Right ventricle myocardium superior (tissue), 1 donor: ENCODE data around the gene MED25. TPM values are rescaled to one million over a fixed set of nuclear protein-coding genes. Genes with fewer than 3 reads are reported as not detected.
A peak's percentile ranks its signal among the peaks of the same experiment; 100 is the strongest.

Source experiments
- ATAC-seq: fragments of 200-7000 bp; cut with Tn5 transposase; one replicate; pipeline ENCODE4 v1.9.1; 2020; ENCODE audit warnings: mild to moderate bottlenecking; ENCODE audit not compliant: poor library complexity
- DNase-seq: peaks from one replicate; pipeline ENCODE4 v3.0.0-alpha.2; 2020
- intact Hi-C: fragments of 100-400 bp; cut with DNase I; formaldehyde crosslinking; loops from one replicate; pipeline ENCODE4 v1.11.2; 2022
- total RNA-seq: library from RNA; stranded (reverse); fragmentation: NEBNext Ultra II Directional; extraction: Animal tissue kit (Norgen Biotek cat#: 25700); gene quantifications from one replicate; pipeline ENCODE4 v1.2.1, GENCODE V29; 2021
- donor health status: DM: no; HTN: yes; CAD: no; lungs with severe emphysema.

The MED25 gene
- total RNA-seq, 1 donor from 2014 or later: 83.4 TPM

DNA sequence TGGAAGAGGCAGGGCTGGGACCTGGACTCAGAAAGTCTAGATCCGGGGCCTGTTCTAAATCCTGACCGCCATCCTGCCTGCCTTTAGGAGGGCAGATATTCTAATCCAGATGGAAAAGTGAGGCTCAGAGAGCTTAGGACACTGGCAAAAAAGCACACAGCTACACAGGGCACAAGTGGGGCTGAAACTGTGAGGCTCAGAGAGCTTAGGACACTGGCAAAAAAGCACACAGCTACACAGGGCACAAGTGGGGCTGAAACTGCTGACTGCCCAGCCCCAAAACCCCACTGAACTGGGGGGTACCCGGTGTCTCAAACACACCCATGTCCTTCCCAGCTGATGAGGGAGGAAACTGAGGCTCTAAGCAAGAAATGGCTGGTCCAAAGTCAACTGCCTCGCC, 57.1 kb downstream of the MED25 start:
- DNase-seq: peak; percentile 30
- intact Hi-C loops: no loop called here
- ATAC-seq: no peak

DNA sequence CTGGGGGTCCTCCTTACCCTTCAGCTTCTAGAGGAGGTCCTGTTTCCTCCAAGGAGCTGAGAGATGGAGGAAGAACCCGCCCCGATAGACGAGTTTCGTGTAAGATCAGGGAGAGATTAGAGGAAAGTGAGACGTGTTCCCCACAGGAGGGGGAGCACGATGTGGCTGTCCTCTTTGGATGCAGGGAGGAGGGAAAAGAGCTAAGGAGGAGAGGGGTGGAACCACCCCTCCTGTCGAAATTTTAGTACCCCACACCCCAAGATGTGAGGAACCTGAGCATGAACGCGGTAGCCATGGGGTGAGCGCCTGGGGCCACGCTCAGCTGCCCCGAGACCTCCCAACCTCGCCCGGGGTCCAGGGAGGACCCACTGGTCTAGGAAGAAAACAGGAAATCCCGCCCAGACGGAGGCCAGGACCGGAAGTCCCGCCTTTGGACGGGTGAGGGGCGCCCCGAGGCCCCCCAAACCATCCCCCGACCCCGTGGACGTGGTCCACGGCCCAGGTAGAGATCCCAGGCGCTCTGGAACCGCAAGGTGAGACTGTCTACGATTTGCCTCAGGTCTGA, 57.9 kb downstream of the MED25 start:
- DNase-seq: peak; percentile 83
- peak; percentile 21 for ATAC-seq
- intact Hi-C loops: no loop called here

DNA sequence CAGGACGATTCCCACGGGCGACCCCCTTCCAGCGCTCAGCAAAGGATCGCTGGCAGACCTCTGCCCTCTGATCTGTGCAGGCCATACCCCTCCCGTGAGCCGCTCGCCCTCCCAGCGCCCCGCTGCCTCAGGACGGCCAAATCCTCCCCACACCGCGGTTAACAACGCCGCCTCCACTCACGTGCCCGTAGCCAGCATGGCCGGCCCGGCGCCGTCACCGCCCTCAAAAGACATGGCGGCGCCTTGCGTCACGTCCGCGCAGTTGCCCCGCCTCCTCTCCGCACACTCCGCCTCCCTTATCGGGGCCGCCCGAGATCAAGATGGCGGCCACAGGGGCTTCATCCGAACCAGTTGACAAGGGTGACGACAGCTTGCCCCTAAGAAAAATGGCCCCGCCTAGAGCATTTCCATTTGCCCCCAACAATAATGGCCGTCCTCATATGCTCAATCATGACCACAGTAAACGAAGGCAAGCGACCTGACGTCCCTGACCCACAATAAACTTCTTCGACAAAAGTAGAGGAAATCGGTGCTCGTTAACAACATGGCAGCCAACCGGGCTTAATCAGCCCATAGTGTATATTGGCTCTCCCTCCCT, 58.4 kb downstream of the MED25 start:
- intact Hi-C loops: no loop called here
- ATAC-seq (peak; percentile 81), DNase-seq (peak; percentile 99)

DNA sequence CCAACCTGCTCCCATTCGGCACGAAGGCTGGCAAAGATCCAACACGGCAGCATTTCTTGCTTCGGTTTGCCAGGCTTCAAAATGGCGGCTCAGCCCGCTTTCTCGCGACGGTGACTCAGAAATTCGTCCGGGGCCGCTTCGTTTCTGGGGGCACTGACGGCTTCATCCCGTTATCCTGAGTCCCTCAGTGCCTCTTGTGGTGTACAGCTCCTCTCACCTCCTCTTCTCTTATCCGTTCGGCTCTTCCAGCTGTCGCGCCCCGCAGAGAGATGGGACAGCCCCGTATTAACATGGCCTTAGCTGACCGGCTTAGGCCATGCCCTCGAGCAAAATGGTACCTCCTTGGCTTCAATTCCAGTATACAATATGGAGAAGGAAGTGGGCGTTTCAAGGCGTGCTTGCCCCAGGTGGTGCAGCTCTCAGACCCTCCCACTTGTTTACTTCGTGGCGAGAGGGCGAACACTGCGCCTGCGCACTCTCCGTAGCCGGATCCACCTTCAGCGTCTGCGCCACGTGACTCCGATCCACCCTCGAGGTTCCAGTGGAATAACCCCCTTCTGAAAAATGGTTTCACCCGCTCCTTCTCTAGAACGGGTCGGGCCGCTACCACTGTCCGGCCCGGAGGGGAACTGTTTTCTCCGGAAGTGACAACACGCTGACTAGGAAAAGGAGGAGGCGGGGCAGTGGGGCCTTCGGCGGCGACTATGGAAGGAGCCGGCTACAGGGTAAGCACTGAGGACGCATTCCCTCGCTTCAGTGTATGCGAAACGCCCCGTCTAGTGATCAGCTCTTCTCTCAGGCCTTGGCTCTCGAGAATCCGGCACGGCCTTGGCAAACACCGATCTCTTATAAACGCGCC, 59.2 kb downstream of the MED25 start, which contains the start of the genes AKT1S1 and TBC1D17:
Gene AKT1S1 (minus strand): TSS at position 336 of the 859 bp plus-strand sequence. CDS start 4,060 bp downstream, outside the sequence.
Gene TBC1D17 (plus strand): TSS at position 683 of the 859 bp plus-strand sequence. CDS start 22 bp downstream, at position 705.
- DNase-seq (peak; percentile 99), ATAC-seq (peak; percentile 85)
- intact Hi-C loops: no loop called here

- intact Hi-C loops: no loop called here
- DNase-seq: peak; percentile 99
- peak; percentile 76 for ATAC-seq
These were observed 60.0 kb downstream of the MED25 start for GRCh38 chr19:49877879-49878743.

- DNase-seq: no peak
- ATAC-seq: no peak
- intact Hi-C loops: no loop called here
These were observed 60.6 kb downstream of the MED25 start for GRCh38 chr19:49878744-49879070.

- ATAC-seq: no peak
- no peak for DNase-seq
- intact Hi-C loops: no loop called here
These were observed 61.3 kb downstream of the MED25 start for GRCh38 chr19:49879243-49879963.

DNA sequence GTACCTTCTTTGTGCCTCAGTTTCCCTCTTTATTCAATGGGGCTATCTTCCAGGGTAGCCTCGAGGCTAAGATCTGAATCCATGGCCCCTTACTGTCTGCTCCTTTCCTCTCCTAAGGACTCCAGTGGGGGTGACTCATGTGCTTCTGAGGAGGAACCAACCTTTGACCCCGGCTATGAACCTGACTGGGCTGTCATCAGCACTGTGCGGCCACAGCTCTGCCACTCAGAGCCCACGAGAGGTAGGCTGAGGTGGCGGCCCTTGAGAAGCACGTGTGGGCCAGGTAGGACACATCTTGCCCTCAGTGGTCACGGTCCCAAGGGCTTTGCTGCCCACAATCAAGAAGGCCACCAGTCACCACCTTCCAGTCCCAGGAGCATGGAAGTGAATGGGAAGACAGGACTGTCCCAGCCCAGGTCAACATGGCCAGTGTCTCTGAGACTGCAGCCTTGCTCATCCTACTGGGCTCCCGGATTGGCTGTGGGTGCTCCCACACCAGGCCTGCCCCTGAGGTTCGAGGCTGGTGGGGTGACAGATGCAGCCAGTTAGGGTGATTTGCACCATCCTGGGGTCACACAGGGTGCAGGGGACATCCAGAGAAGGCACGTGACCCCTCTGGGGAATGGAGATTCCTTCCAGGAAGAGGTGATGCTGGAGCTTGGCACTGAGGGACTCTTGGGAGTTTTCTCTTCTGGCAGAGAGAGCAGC, 62.2 kb downstream of the MED25 start:
- intact Hi-C loops: no loop called here

DNA sequence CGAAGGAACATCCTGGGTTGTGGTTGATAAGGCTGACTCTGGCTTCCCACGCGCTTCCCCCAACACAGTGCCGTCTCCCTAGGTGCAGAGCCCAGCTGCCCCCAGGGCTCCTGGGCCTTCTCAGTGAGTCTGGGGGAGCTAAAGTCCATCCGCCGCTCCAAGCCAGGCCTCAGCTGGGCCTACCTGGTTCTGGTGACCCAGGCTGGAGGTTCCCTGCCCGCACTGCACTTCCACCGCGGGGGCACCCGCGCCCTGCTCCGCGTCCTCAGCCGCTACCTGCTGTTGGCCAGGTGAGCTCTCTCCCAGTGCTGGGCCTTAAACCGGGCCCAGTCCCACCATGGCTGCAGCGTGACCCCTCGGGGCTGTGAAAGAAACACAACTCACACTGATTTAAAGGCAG, 63.1 kb downstream of the MED25 start:
- intact Hi-C loops: no loop called here
- ATAC-seq: no peak
- no peak for DNase-seq

More for the DNA sequence above, 62.2 kb downstream of the MED25 start:
- DNase-seq: no peak
- ATAC-seq: no peak

DNA sequence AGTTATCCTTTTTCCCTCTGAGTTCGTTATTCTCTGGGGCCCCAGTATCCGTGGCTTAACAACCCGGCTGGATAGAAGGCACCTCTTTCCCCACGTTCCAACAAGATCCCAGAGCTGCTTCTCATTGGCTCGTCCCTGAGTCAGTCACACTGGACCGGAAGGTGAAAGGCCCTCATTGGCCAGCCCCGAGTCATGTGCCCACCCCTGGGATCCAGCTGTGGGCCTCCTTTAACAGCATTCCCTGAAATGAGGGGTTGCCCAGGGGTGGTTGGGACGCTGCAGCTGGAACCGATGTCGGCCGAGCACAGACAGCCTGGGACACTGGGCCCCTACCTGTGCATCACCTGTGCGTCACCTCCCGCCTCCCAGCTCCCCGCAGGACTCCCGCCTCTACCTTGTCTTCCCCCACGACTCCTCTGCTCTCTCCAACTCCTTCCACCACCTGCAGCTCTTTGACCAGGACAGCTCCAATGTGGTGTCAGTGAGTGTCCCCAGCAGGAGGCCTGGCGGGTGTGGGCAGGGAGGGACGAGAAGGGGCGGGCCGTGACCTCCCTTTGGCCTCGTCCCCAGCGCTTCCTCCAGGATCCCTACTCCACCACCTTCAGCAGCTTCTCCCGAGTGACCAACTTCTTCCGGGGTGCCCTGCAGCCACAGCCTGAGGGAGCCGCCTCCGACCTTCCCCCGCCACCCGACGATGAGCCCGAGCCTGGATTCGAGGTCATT, 63.7 kb downstream of the MED25 start:
- ATAC-seq: no peak
- intact Hi-C loops: no loop called here
- no peak for DNase-seq

DNA sequence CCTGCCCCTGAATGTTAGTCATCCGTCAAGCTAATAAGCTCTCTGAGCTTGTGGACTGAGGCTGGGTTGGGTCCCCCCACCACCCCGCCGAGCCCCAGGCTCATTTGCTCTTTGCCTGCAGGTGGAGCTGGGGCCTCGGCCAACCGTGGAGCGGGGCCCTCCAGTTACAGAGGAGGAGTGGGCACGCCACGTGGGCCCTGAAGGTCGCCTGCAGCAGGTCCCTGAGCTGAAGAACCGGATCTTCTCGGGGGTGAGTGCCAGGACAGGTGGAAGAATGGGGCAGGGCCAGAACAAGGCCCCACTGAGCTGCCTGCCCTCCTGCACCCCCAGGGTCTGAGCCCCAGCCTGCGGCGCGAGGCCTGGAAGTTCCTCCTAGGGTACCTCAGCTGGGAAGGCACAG, 64.6 kb downstream of the MED25 start:
- ATAC-seq (no peak), DNase-seq (no peak)
- intact Hi-C loops: no loop called here

DNA sequence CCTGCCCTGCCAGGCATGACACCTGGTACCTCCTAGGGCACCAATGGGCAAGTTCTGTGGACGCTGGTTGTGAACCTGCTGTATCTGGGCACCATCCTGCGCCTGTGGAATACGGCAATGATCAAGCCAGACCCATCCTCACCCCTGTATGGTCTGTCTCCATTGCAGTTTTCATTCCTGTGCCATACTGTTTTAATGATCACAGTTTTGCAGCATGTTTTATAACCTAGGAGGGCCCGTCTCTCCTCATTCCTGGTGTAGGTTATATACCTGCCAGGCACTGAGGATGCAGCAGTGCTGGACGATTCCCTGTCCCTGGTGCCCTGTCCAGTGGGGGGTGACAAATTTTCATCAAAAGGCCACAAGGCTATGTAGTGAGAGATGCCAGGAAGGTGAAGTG, 65.0 kb downstream of the MED25 start:
- DNase-seq (no peak), ATAC-seq (no peak)
- intact Hi-C loops: no loop called here

GRCh38 chr19:49884109-49884508, 66.0 kb downstream of the MED25 start:
- no peak for ATAC-seq
- DNase-seq: no peak
- intact Hi-C loops: no loop called here

- intact Hi-C loops: no loop called here
- DNase-seq: no peak
- no peak for ATAC-seq
These were observed 66.7 kb downstream of the MED25 start for GRCh38 chr19:49884760-49885159.
